BLaER1 (cell line): ENCODE results near the gene RCOR1.

ENCODE experiments used
- H3K27ac ChIP-seq: shearing (Covaris generic); formaldehyde crosslinking; 2 replicates; pipeline ENCODE4 v1.8.1; 2022
- H3K27me3 ChIP-seq: shearing (Covaris generic); formaldehyde crosslinking; 2 replicates; pipeline ENCODE4 v1.8.1; 2022
- H3K36me3 ChIP-seq: shearing (Covaris generic); formaldehyde crosslinking; 2 replicates; pipeline ENCODE4 v1.8.1; 2022
- H3K4me1 ChIP-seq: shearing (Covaris generic); formaldehyde crosslinking; 2 replicates; pipeline ENCODE4 v1.8.1; 2022
- H3K4me2 ChIP-seq: shearing (Covaris generic); formaldehyde crosslinking; 2 replicates; pipeline ENCODE4 v1.8.1; 2022
- H3K4me3 ChIP-seq: shearing (Covaris generic); formaldehyde crosslinking; 2 replicates; pipeline ENCODE4 v1.8.1; 2022
- H3K9ac ChIP-seq: shearing (Covaris generic); formaldehyde crosslinking; 2 replicates; pipeline ENCODE4 v1.8.1; 2022
- H3K9me3 ChIP-seq: shearing (Covaris generic); formaldehyde crosslinking; 2 replicates; pipeline ENCODE4 v1.8.1; 2022
- H4K20me1 ChIP-seq: shearing (Covaris generic); formaldehyde crosslinking; 2 replicates; pipeline ENCODE4 v1.8.1; 2022
- Cebpa-rat ChIP-seq: shearing (Covaris generic); IDR thresholded peaks from 2 replicates; pipeline ENCODE4 v1.8.1; 2022

RCOR1 gene

DNA sequence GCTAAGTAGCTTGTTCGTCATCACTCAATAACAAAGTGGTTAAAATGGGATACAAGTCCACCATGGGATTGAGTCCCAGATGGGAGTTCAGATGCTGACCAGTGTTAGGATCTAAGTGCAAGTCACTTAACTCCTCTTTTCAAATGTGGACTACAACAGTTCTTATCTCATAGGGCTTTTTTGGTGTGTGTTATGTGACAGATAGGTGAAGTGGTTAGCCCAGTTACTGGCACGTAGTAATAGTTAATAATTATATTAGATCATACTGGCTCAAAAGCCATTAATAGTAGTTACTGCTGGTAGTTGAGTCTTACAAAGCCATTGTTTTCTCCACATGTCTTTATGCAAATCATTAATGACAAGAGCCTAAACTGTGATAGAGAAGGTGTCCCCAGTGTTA, 73.2 kb downstream of the RCOR1 start:
- Histone ChIP-seq H3K27me3 (no peaks in the 10 kb centered on the region), H3K4me1 (peaks cover 17% of the 10 kb centered on the region; the same call in 1 of the 2 replicates), H3K27ac (no peak overlapping the region), H3K36me3 (peaks cover 66% of the 10 kb centered on the region), H3K9ac (no peak overlapping the region), H3K9me3 (no peaks in the 10 kb centered on the region; the same call in none of the 2 replicates), H3K4me2 (no peak overlapping the region), H4K20me1 (peaks cover 100% of the 10 kb centered on the region), H3K4me3 (no peak overlapping the region)
- no peak for TF ChIP-seq Cebpa-rat

DNA sequence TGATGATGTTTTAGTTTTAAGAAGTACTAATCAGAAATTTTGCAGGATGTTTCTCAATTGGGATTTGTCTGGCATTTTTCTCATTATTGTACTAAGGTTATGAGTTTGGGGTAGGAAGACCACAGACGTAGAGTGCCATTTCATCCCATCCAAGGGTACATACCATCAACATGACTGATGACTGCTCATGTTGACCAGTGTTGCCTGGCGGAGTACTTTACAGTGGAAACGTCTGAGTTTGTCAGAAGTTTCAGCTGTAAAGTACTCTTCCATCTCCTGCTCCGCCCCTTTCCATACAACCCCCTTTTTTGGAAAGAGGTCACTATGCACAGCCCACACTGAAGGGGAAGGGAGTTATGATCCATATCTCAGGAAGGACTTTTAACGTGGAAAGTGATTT, 74.2 kb downstream of the RCOR1 start:
- Histone ChIP-seq H4K20me1 (peaks cover 100% of the 10 kb centered on the region), H3K9ac (no peak overlapping the region), H3K27ac (no peak overlapping the region), H3K9me3 (peaks cover 7% of the 10 kb centered on the region), H3K36me3 (peaks cover 73% of the 10 kb centered on the region), H3K27me3 (no peaks in the 10 kb centered on the region), H3K4me3 (no peak overlapping the region), H3K4me1 (peaks cover 13% of the 10 kb centered on the region; the same call in 1 of the 2 replicates), H3K4me2 (no peak overlapping the region)
- no peak for TF ChIP-seq Cebpa-rat

DNA sequence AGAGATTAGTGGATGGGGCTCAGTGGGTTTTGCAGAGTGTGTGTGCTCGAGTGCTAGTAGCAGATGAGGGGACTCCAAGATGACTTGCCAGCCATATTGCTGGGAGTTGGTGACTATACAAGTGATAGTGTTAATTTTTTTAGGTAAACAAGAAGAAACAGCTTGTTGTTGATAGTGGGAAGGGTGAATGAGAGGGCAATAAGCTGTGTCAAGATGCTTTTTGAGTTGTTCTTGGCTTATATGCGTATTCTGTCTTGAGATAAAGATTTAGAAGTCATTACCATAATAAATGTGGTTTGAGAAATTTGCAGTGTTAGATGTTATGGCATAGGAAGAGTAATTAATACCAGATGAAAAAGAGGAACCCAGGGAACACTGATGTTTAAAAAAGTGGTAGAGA, 75.3 kb downstream of the RCOR1 start:
- H3K9me3 ChIP-seq: peaks cover 18% of the 10 kb centered on the region
- H3K27ac ChIP-seq: no peak overlapping the region
- H3K9ac ChIP-seq: no peak overlapping the region
- no peaks in the 10 kb centered on the region for H3K27me3 ChIP-seq
- no peak overlapping the region for H3K4me2 ChIP-seq
- peaks cover 99% of the 10 kb centered on the region for H4K20me1 ChIP-seq
- no peak overlapping the region for H3K4me3 ChIP-seq
- peaks cover 74% of the 10 kb centered on the region for H3K36me3 ChIP-seq
- peaks cover 9% of the 10 kb centered on the region; the same call in 1 of the 2 replicates for H3K4me1 ChIP-seq
- TF ChIP-seq Cebpa-rat: no peak

DNA sequence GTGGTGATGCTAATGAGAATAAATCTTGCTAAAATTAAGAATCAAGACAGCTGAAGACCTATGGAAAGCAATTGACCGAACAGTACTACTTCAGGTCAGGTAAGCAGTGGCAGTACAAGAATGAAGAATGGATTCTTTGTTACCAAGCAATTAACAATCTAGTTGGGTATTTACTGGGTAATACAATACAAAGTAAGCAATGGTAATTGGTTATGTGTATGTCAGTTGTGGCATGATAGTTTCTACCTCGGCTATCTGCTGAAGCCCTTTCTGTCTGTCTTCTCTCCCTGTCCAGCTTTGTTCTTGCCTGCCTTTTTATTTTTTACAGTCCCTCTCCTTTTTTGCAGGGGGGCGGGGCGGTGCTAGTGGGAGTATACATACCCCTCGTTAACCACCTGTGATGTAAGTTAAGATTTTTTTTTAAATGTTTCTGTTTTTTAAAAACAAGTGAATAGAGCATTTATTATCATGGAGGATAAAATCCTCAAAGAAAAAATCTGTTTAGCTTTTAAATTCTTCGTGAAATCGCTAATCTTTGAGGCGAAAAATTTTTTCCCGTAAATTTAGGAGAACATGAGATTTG, 75.9 kb downstream of the RCOR1 start:
- H3K9ac ChIP-seq: no peak overlapping the region
- H3K9me3 ChIP-seq: peaks cover 24% of the 10 kb centered on the region
- TF ChIP-seq Cebpa-rat: no peak
- H3K4me3 ChIP-seq: no peak overlapping the region
- H3K27me3 ChIP-seq: no peaks in the 10 kb centered on the region
- H3K27ac ChIP-seq: no peak overlapping the region
- peaks cover 73% of the 10 kb centered on the region for H3K36me3 ChIP-seq
- H4K20me1 ChIP-seq: peaks cover 98% of the 10 kb centered on the region
- H3K4me2 ChIP-seq: no peak overlapping the region
- H3K4me1 ChIP-seq: peaks cover 4% of the 10 kb centered on the region; the same call in 1 of the 2 replicates

DNA sequence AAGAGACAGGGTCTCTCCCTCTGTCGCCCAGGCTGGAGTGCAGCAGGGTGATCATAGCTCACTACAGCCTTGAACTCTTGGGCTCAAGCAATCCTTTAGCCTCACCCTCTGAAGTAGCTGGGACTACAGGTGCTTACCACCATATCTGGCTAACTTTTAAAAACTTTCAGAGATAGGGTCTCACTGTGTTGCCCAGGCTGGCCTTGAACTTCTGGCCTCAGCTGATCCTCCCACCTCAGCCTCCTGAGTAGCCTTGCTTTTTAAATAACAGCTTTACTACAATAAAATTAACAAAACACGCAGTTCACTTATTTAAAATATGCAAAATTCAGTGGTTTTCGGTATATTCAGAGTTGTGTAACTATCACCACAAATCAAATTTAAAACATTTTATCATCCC, 79.0 kb downstream of the RCOR1 start:
- Histone ChIP-seq H3K4me2 (no peak overlapping the region), H3K4me3 (no peak overlapping the region), H3K27ac (no peak overlapping the region), H3K9ac (no peak overlapping the region), H3K9me3 (peaks cover 50% of the 10 kb centered on the region), H4K20me1 (peaks cover 77% of the 10 kb centered on the region), H3K4me1 (peaks cover 4% of the 10 kb centered on the region; the same call in 1 of the 2 replicates), H3K36me3 (peaks cover 69% of the 10 kb centered on the region), H3K27me3 (no peaks in the 10 kb centered on the region)
- no peak for TF ChIP-seq Cebpa-rat

DNA sequence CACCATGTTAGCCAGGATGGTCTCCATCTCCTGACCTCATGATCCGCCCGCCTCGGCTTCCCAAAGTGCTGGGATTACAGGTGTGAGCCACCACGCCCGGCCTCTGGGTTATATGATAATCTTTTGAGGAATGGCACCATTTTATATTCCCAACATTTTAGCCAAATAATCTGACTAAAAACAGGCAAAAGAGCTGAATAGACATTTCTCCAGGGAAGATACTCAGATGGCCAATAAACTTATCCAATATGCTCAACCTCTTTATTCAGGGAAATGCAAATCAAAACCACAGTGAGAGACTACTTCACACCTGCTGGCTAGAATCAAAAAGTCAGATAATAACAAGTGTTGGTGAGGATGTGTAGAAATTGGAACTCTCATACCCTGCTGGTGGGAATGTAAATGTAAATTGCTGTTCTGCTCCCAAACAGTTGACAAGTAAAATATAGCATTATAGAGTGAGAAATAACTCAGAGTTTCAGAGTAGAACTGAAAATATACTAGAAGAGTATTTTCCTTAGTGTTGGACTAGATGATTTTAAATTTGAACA, 80.0 kb downstream of the RCOR1 start:
- Histone ChIP-seq H3K36me3 (peaks cover 59% of the 10 kb centered on the region), H3K4me2 (no peak overlapping the region), H3K9ac (no peak overlapping the region), H3K4me1 (peaks cover 2% of the 10 kb centered on the region; the same call in 1 of the 2 replicates), H3K27me3 (no peaks in the 10 kb centered on the region), H3K4me3 (no peak overlapping the region), H4K20me1 (peaks cover 67% of the 10 kb centered on the region), H3K27ac (no peak overlapping the region), H3K9me3 (peaks cover 50% of the 10 kb centered on the region)
- no peak for TF ChIP-seq Cebpa-rat

DNA sequence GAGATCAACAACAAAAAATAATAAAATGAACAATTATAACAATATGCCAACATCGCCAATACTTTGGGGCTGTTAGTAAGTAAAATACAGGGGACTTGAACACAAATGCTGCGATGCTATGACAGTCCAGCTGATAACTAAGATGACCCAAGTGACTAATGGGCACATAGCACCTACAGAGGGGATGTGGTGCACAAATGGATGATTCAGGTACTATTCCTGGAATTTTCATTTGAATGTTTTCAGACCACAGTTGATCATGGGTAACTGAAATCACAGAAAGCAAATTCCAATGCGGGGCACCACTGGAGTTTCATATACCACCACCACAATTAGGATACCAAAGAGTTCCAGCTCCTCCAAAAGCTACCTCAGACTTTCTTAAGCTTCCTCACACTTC, 82.9 kb downstream of the RCOR1 start:
- H4K20me1 ChIP-seq: peaks cover 62% of the 10 kb centered on the region
- H3K4me3 ChIP-seq: no peak overlapping the region
- H3K27me3 ChIP-seq: no peaks in the 10 kb centered on the region
- peaks cover 57% of the 10 kb centered on the region for H3K36me3 ChIP-seq
- H3K4me2 ChIP-seq: no peak overlapping the region
- H3K9me3 ChIP-seq: peaks cover 55% of the 10 kb centered on the region
- no peak overlapping the region for H3K27ac ChIP-seq
- no peak for TF ChIP-seq Cebpa-rat
- H3K9ac ChIP-seq: no peak overlapping the region
- H3K4me1 ChIP-seq: 0 out of 2 replicates have a peak, but pooled peaks cover 4% of the 10 kb centered on the region

DNA sequence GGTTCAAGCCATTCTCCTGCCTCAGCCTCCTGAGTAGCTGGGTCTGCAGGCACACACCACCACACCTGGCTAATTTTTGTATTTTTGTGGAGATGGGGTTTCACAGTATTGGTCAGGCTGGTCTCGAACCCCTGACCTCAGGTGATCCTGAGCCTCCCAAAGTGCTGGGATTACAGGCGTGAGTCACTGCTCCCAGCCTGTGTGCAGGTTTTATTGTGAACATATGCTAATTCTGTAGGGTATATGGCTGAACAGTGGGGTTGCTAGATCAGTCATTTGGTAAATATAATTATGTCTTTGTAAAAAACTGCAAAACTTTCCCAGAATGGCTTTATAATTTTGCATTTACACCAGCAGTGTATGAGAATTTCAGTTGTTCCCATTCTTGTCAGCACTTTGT, 85.9 kb downstream of the RCOR1 start:
- Histone ChIP-seq H3K9ac (no peak overlapping the region), H4K20me1 (peaks cover 63% of the 10 kb centered on the region), H3K4me1 (0 out of 2 replicates have a peak, but pooled peaks cover 10% of the 10 kb centered on the region), H3K36me3 (peaks cover 53% of the 10 kb centered on the region), H3K4me2 (no peak overlapping the region), H3K27me3 (no peaks in the 10 kb centered on the region), H3K9me3 (peaks cover 30% of the 10 kb centered on the region), H3K4me3 (no peak overlapping the region), H3K27ac (no peak overlapping the region)
- no peak for TF ChIP-seq Cebpa-rat

DNA sequence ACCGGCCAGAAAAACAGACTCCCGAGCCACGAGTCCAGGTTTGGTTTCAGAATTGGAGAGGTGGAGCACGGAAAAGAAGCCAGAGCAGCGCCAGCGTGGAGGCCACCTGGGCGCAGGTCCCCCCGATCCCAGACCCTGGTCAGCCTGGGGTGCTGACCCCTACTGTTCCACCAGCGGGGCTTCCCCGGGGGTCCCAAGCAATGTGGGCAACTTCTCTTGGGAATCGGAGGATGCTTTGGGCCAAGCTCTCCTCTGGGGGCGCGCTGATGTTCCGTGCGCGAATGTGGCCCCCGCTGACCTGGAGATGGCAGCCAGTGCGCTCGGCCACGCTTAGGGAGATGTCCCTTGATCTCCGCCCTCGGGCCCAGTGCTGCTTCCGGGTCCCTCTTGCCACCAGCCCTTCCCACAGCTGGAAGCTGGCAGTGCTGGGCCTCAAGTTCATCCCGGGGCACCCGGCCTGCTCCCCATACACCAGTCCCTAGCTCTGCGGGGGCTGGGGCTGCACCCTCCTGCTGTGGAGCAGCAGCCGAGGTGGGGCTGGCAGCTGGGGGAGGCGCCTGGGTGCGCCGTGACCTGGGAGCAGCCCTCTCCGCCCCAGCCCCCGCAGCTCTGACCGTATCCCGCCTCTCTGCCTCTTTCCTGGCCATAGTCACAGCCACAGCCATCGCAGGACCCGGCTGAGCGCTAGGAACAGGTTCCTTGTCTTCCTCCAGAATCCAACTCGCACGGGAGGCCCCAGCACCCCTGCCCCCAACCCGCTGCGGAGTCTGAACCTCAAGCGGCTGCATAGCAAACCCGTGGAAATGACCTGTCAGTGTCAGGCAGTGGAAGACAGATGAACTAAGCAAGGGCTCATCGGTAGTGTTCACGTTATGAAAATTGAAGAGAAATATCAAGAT, 91.2 kb downstream of the RCOR1 start:
- Histone ChIP-seq H3K9me3 (no peaks in the 10 kb centered on the region), H3K4me2 (no peak overlapping the region), H3K4me3 (no peak overlapping the region), H3K9ac (no peak overlapping the region), H3K27ac (no peak overlapping the region), H3K27me3 (no peaks in the 10 kb centered on the region), H4K20me1 (peaks cover 100% of the 10 kb centered on the region), H3K36me3 (peaks cover 55% of the 10 kb centered on the region), H3K4me1 (peaks cover 43% of the 10 kb centered on the region)
- no peak for TF ChIP-seq Cebpa-rat

DNA sequence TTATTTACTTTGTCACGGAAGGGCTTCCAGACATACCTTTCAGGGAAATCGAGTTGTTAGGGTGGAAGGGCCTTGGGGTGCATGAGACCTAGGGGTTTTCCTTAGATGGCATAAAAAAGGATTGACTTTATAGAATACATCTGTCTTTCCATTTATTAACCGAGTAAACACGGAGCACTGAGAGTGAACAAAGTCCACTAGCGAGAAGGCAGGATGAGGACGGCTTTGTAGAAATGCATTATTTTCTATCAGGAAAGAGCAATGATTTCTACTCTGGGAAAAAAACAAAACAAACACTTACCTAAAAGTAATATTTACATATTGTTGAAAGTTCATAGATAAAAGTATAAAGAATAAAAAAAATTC, 91.8 kb downstream of the RCOR1 start:
- Histone ChIP-seq H3K4me2 (no peak overlapping the region), H3K4me1 (peaks cover 47% of the 10 kb centered on the region), H3K4me3 (no peak overlapping the region), H3K36me3 (peaks cover 60% of the 10 kb centered on the region), H3K27ac (no peak overlapping the region), H3K9ac (no peak overlapping the region), H4K20me1 (peaks cover 100% of the 10 kb centered on the region), H3K27me3 (no peaks in the 10 kb centered on the region), H3K9me3 (no peaks in the 10 kb centered on the region)
- TF ChIP-seq Cebpa-rat: no peak
